HG02973 (cell line): ENCODE results near the gene LIG3.
"Not testable (repeated sequence)": the region's sequence is repeated elsewhere in the genome, so short reads cannot be mapped to it uniquely, and the experiment has no call there.

ENCODE experiments used
- ATAC-seq: cut with Tn5 transposase; IDR thresholded peaks from one replicate; pipeline ENCODE4 v1.9.1; 2021; ENCODE audit warnings: moderate library complexity; ENCODE audit not compliant: unreplicated experiment

The LIG3 gene

DNA sequence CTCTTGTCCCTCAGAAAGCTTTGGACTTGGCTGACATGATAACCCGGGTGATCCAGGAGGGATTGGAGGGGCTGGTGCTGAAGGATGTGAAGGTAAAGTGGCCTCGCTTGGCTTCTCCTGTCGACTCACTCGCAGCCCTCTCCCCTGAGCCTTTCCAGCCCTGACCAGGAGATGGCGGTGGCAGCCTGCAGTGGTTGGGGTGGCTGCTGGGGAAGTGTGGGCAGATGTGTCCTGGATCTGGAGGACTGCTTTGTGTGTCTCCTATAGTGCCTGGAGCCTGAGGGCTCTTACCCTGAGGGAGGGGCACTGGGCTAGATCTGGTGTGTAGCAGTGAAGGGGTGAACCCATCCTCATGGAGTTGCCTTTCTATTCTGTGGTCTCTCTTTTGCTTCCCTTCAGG, 17.9 kb downstream of the LIG3 start:
- ATAC-seq = no peak

DNA sequence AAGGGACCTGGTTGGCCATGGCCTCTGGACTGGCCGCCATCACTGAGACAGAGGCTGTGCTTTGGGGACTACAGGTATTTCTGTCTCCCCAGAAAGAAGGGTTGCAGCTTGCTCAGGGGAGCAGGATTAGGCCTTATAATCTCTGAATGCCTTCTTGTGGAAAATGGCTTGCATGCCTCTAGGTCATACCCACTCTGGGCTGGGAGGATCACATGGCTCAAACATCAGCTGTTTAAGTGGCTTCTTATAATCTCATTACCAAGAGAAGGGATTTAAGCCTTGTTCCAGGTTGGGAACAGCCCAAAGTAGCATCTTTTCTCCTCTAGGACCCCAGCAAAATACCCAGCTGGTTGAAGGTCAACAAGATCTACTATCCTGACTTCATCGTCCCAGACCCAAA, 19.1 kb downstream of the LIG3 start:
- no peak for ATAC-seq

DNA sequence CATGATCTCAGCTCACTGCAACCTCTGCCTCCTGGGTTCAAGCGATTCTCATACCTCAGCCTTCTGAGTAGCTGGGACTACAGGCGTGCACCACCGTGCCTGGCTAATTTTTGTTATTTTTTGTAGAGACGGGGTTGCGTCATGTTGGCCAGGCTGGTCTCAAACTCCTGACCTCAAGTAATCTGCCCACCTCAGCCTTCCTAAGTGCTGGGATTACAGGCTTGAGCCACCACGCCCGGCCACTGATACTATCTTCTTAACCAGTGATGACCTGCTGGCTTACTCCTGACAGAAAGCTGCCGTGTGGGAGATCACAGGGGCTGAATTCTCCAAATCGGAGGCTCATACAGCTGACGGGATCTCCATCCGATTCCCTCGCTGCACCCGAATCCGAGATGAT, 20.7 kb downstream of the LIG3 start:
- not testable (repeated sequence) for ATAC-seq

DNA sequence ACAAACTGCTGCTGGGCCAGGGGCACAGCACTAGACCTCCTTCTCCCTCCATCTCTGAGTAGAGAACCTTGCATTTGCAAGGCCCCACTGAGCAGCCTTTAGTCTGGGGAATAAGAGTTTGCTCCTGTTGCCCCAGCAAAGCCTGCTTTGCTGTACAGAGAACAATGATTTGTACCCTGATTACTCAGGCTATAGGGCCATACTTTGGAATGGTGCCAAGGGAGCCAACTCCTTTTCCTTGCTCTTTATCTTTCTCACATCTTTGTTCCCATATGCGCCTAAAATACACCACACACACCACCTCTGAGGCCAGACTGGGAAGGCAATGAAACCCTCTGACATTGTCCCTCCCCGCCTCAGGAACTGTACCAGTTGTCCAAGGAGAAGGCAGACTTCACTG, 21.2 kb downstream of the LIG3 start:
- no peak for ATAC-seq

DNA sequence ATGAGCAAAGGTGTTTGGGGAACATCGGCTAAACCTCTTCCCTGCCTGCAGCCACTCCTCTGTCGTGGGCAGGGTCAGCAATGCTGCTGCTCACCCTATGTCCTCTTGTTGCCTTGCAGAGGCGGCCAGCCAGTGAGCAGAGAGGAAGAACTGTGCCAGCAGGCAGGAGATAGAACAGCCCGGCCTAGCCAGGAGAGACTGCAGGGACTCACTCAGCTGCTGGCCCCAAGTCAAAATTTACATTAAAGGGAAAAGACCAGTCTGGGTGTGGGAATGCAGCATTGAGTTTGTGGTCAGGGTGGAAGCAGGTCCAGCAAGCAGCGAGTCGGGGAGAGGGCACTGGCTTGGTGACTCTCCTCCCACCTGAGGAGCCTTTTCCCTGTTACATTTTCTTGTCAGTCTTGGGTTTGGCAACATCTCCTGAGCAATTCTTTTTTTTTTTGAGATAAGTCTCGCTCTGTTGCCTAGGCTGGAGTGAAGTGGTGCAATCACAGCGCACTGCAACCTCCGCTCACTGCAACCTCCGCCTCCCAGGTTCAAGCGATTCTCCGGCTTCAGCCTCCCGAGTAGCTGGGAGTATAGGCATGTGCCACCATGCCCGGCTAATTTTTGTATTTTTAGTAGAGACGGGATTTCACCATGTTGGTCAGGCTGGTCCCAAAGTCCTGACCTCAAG, 22.7 kb downstream of the LIG3 start:
- ATAC-seq = no peak

DNA sequence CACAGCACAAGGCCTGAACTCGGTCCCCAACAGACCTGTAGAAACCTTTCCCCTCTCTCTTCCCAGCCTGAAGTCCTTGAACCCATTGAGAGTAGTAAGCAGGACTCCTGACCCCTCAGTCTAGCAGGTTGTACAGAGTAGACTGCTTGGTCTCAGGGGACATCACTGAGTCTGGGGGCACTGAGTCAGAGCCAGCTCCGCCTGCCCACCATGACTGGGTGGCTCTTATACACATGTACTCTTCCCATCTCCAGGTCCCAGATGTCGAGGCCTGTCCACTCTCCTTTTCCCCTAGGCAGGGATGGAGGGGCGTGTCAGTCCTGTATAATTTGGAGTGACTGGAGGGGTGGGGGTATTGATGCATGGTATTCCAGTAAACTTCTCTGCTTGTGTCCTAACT, 23.5 kb downstream of the LIG3 start:
- no peak for ATAC-seq

DNA sequence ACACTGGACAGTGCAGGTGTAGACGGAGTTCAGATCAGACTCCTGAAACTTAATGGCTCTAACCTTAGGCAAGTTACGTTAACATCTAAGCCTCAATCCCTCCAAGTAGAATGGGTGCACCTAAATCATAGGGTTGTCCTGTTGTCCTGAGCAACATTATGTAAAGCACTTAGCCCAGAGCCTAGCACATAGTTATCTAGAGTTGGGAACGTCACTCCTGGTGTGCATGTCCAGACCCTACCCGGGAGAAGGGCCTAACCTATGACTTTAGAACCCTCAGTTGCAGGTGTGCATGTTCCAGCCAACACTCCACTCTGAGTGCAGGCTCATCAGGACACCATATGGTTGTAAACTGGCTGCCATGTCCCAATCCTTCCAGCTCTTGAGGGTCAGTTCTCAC, 26.0 kb downstream of the LIG3 start:
- no peak for ATAC-seq

DNA sequence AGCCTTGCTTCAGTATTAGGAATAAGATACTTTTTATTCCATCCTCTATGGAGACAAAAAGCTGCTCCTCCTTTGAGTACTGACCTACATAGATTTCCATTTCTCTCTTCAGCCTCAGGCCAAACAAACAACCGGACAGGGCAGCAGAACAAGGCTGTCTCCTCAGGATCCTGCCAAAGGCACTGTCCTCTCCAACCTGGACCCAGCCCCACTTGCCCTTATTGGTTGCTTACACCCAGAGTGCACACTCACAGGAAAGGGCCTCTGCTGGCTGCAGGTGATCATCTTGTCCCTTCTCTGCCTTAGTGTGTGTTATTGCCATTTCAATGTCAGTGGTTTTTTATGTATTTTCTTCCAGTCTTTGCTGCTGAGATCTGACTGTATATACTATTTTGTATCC, 26.6 kb downstream of the LIG3 start:
- no peak for ATAC-seq

DNA sequence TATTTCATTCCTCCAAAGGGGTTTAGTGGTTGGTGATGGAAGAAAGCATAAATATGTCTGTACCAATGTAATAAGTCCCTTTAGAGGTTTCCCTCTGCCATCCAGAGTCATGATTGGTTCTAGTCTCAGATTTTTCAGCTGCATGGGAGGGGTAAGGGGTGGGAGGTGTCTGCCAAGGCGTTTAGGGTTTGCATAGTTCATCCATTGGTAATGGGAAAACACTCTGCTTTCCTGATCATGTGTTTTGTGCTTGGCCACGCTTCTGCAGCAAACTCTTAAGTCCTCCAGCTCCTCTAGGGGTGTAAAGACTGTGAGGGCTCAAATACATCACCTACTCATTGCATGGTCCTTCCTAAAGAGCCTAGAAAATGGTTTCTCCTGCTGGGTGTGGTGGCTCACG, 29.8 kb downstream of the LIG3 start:
- ATAC-seq = no peak

DNA sequence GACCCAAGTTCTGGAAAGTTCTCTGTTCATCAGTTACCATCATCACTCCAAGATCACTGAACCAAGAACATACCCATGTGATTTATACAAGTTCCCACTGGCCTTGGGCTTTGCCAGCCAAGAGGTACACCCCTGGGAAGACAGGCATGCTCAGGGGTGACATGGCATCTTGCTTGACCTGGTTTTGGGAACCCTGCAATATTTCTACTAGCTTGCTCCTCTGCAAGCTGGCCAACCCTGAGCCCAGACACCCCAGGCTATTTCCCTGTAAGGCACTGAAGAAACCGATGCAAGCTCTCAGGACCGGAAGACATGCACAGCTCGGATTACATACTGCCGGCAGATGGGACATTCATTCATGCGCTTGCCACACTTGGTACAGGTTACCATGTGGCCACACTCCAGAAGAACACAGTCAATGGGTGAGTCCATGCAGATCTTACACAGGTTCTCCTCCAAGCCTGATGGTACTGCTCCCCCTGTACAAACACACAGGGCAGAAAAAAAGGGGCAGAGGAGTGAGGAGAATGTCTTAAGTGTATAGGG, 31.4 kb downstream of the LIG3 start:
- ATAC-seq = no peak

DNA sequence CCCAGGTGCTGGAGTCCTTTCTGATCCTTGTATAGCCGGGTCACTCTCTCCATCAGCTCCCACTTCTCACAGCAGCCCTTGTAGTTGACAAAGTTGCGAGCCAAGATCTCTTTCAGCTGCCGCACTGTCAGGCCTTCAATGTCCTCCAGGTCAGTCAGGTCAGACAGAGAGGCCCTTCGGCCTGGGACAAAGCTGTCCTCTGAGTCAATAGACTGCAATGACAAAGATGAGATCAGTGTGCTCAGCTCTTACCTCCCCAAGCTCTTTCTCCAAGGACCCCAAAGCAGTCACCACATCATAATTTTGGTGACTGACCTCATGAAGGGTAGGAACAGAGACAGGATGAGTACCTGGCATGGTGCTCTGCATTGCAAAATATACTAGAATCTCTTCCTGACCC, 36.1 kb downstream of the LIG3 start:
- no peak for ATAC-seq

DNA sequence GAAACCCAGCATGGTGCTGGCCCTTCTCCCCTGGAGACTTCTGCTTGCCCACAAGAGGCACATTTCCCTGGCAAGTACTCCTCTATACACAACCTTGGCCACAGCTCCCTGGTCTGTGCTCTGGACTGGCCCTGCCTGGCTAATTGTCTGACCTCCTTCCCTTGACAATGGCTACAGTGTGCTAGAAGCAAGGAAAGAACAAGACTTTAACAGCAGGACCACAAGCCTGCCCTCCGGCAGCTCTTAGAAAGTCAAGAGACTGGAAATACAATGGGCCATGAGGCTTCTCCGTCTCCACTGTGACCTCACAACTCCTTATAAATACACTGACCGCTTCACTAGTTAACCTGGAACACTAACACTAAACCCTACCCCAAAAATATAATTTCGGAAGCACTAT, 36.7 kb downstream of the LIG3 start:
- no peak for ATAC-seq

DNA sequence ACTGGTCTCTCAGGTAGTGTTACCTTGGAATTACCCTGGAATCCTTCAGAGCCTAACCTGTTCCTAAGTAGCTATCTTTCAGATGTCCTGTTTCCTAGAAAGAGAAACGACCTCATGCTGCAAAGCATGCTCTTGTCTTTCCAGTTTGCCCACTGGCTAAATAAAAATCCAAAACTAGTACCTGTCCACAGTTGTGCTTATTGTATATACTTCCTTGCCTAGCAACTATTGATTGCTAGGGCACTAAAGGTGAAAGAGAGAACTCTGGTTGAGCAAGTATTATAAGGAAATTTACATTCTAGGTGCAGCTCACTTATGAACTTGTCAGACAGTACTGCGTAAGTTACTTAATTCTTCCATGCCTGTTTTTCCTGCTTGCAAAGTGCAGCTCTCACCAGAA, 38.5 kb downstream of the LIG3 start:
- no peak for ATAC-seq

DNA sequence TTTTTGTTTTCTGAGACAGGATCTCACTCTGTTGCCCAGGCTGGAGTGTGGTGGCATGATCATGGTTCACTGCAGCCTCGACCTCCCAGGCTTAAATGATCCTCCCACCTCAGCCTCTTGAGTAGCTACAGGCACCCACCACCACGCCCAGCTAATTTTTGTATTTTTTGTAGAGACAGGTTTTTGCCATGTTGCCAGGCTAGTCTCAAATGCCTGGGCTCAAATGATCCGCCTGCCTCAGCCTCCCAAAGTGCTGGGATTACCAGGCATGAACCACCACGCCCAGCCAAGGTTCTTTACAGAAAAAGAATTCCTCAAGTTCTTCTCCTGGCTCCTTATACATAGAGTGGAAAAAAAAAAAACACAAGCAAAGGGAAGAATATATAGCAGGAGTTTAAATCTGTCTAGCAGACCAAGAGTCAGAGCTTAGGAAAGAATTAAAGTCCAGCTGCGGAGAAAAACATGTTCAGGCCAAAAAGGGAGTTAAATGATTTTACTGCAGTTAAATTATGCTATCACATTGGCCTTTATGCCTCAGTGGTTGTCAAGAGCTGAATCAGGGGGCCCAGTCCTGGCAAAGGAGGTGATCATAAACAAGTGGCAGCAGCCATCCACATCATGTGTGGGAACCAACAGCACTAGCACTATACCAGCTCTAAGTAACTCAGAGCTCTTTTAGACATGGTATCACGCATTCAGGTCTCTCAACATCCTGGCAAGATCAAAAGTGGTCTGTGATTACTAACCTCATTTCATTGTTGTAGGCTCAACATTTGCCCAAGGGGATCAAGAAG, 39.3 kb downstream of the LIG3 start:
- ATAC-seq = no peak

DNA sequence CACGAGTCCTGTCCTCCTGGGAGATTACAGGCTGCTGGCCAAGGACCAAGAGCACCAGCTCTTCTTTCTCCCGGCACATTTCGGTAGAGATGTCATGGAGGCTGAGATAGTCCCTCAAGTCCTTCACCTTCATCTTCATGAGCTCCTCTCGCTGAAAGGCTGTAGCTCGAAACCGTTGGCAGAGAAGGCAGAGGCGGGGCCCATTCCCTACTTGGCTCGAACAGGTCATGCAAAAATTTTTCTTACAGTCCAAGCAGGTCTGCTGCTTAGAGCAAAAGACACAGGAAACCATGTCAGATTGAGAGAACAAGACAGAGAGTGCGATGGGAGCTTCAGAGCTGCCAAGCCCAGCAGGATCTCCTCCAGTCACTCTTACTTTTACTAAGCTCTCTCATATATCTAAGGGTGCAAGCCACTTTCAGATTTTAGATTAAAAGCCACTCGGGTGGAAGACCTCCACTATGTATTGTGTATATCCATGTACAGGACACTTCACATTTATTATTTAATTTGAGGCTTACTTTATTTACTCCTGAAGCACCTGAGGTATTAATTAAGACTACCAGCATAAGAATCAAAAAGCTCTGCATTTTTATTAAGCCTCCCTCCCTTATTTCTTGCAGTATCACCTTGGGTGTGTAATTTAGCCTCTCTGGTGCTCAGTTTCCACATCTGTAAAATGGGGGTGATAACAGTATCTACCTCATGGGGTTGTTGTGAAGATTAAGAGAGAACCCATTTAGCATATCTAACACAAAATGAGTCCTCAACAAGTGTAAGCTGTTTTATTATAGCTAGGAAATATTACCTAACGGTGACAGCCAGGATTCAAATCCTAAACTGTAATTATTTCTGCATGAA, 41.4 kb downstream of the LIG3 start:
- no peak for ATAC-seq

DNA sequence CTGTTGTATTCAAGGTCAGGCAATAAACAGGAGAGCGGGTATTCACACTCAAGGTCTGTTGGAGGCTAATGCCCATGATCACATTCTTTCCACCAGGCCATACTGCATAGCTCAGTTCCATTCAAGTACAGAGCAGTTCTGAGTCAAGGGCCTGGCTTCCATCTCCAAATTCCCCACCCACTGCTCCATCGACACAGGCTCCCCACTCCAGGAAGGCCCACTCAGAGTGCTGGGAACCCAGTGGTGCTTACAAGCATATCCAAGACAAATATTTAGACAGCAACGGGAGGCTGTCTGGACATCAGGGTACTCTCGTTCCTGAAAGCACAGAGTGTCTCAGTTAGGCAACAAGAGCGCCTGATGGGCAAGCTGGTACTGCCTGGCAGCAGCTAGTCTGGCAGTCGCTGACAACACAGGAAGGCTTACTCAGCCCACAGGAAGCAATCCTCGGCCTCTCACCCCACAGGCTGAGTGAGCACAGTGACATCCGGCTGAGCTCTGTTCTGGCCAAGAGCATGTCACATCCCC, 42.3 kb downstream of the LIG3 start:
- ATAC-seq = no peak

DNA sequence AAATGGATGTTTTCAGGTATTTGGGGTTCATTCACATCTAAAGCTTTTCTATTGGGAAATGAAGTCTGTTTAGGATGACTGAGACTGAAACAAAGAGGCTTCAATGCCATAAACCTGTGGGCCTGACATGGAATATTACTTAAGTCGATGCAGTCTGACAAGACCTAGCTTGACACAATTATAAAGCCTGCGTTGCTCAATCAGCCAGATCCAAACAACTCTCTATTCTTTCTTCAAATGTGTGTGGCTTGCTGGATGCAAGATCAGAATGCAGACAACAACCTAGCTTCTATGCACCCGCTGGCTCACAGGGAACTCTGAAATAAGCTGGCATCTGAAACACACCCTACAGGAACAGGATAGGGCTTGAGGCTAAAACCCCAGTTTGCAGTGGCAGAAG, 43.2 kb downstream of the LIG3 start:
- ATAC-seq = no peak

DNA sequence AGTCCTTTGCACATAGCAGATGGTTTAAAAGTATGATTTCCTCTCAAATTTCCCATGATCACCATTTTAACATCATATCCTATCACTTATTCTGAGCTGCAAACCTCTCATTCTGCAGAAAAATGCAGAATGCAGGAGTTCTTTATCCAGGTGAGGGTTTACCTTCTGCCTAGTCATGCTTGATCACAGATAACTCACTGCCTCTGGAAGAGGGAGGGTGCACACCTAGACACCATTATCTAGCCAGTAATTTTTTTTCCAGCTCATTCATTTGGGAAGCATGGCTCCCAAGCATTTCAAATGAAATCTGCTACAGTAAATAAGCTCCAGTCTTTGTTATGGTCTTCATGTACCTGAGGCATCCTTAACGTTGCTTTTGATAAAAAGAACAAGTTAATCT, 45.2 kb downstream of the LIG3 start:
- no peak for ATAC-seq

DNA sequence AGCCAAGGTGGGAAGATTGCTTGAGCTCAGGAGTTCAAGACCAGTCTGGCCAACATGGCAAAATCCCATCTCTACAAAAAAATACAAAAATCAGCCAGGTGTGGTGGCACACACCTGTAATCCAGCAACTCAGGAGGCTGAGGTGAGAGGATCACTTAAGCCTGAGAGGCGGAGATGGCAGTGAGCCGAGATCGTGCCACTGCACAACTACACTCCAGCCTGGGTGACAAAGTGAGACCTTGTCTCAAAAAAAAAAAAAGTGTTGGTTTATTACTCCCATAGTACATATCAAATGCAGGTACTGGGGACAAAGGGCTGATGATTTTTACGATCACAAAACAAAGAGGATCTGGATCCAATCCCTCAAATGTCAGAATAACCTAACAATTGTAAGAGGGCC, 47.8 kb downstream of the LIG3 start:
- not testable (repeated sequence) for ATAC-seq

DNA sequence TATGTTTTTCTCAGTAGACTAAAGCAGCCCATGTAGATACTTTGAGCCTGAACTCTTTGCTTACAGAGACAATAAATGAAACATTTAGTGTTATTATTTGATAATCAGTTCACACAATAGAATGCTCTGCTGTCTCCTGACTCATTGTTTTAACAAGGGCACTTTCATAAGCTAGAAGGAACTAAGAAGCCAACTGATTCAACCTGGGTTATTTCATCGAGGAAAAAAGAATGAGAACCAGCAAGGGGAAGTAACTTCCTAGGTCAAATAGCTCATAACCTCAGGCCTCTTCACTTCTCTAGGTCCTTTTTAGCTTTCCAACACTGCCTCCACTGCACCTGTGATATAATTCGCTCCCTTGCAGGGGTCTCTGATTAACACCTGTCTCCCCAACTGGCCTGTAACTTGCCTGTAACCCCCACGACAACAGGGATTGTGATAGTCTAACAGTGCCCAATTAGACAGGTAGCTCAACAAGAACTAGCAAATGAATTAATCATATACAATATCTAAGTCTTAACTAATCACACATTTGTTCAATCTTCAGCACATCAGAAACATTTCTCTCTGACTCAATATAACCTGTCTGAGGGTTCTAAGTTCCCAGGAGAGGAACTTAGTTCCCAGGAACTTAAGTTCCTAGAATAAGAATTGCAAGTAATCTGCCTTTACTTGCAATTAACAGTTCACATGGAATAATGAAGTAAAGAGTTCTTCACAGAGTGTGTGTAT, 48.4 kb downstream of the LIG3 start:
- ATAC-seq = no peak

DNA sequence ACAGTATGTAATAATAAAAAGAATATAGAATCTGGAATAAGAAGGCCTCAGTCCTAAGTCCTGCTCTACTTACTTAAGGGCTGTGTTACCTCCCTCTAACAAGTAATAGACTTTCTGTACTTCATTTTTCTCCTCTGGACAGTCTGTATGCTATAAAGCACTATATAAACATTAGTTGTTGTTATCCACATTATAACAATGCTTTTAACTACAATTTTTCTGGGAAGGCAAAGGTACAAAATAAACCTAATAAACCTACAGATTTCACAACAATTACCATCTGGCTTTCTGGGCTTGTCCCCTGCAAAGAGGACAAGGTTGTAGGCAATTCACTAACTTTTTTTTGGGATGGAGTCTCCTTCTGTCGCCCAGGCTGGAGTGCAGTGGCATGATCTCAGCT, 50.5 kb downstream of the LIG3 start:
- ATAC-seq = no peak
